ENCODE results near the gene SLCO3A1.

The SLCO3A1 gene

GRCh38 chr15:92019706-92020105 lies 166.2 kb downstream of the SLCO3A1 start:
- TF ChIP-seq CTCF (IDR thresholded peaks at IDR 0.05; ENCODE audit: insufficient read depth, low read depth, low read length, missing control alignments) = no peak
- DNase-seq (ENCODE audit: low read depth) = no peak
- H3K4me3 ChIP-seq (ENCODE audit: low read length) = no peak overlapping the region

GRCh38 chr15:92020207-92020606 lies 166.7 kb downstream of the SLCO3A1 start:
- DNase-seq (ENCODE audit: low read depth) = no peak

GRCh38 chr15:92020804-92021203 lies 167.3 kb downstream of the SLCO3A1 start:
- no peak overlapping the region for H3K4me3 ChIP-seq (ENCODE audit: low read length)
- no peak for TF ChIP-seq CTCF (IDR thresholded peaks at IDR 0.05; ENCODE audit: insufficient read depth, low read depth, low read length, missing control alignments)
- DNase-seq (ENCODE audit: low read depth) = no peak

More at GRCh38 chr15:92020207-92020606, 166.7 kb downstream of the SLCO3A1 start:
- TF ChIP-seq CTCF (IDR thresholded peaks at IDR 0.05; ENCODE audit: insufficient read depth, low read depth, low read length, missing control alignments) = no peak
- H3K4me3 ChIP-seq (ENCODE audit: low read length) = no peak overlapping the region

- H3K4me3 ChIP-seq (ENCODE audit: low read length) = no peak overlapping the region
- no peak for DNase-seq (ENCODE audit: low read depth)
- no peak for TF ChIP-seq CTCF (IDR thresholded peaks at IDR 0.05; ENCODE audit: insufficient read depth, low read depth, low read length, missing control alignments)
Observed at GRCh38 chr15:92021792-92022191, 168.3 kb downstream of the SLCO3A1 start.

GRCh38 chr15:92023965-92024364 lies 170.5 kb downstream of the SLCO3A1 start:
- no peak for TF ChIP-seq CTCF (IDR thresholded peaks at IDR 0.05; ENCODE audit: insufficient read depth, low read depth, low read length, missing control alignments)
- DNase-seq (ENCODE audit: low read depth) = no peak

GRCh38 chr15:92025706-92026270 lies 172.3 kb downstream of the SLCO3A1 start:
- no peak overlapping the region for H3K4me3 ChIP-seq (ENCODE audit: low read length)
- DNase-seq (ENCODE audit: low read depth) = no peak
- no peak for TF ChIP-seq CTCF (IDR thresholded peaks at IDR 0.05; ENCODE audit: insufficient read depth, low read depth, low read length, missing control alignments)

More at GRCh38 chr15:92023965-92024364, 170.5 kb downstream of the SLCO3A1 start:
- H3K4me3 ChIP-seq (ENCODE audit: low read length) = no peak overlapping the region

GRCh38 chr15:92028389-92028724 lies 174.8 kb downstream of the SLCO3A1 start:
- H3K4me3 ChIP-seq (ENCODE audit: low read length) = no peak overlapping the region
- no peak for DNase-seq (ENCODE audit: low read depth)
- no peak for TF ChIP-seq CTCF (IDR thresholded peaks at IDR 0.05; ENCODE audit: insufficient read depth, low read depth, low read length, missing control alignments)

All from epithelial cell of esophagus (primary cell).